HG03469 (cell line): ENCODE measurements around the gene SIRT7.
"Not testable (repeated sequence)": the region's sequence is repeated elsewhere in the genome, so short reads cannot be mapped to it uniquely, and the experiment has no call there.

Experiments
- ATAC-seq: cut with Tn5 transposase; IDR thresholded peaks from one replicate; pipeline ENCODE4 v1.9.1; 2021; ENCODE audit warnings: mild to moderate bottlenecking, moderate library complexity, moderate number of reproducible peaks; ENCODE audit not compliant: unreplicated experiment

Gene SIRT7

DNA sequence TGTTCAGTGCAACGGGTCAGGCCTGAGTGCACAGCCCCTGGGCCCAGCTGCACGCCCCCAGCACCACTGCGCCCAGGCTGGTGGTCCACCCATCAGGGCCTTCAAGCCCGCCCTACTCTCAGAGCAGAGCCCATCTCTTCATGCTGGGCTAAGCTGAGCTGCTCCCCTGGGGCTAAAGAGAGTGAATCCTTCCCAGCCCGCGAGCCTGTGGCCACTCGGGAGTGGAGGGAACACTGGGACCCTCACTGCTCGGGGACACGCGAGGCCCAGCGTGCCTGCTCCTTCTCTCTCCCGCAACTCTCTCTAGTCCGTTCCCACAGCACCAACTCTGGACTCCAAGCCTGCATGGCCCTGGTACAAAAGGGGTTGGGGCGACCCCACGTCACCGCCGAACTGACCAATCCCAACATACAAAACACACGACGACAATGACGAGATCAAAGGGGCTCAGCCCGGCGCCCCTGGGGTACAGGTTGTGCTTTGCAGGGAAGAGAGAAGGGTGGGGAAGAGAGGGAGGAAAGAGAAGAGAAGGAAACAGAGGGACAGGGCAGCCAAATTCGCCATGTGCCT, 4.1 kb upstream of the SIRT7 start:
- ATAC-seq = no peak

GRCh38 chr17:81921537-81921862, 3.5 kb upstream of the SIRT7 start:
- ATAC-seq = no peak

DNA sequence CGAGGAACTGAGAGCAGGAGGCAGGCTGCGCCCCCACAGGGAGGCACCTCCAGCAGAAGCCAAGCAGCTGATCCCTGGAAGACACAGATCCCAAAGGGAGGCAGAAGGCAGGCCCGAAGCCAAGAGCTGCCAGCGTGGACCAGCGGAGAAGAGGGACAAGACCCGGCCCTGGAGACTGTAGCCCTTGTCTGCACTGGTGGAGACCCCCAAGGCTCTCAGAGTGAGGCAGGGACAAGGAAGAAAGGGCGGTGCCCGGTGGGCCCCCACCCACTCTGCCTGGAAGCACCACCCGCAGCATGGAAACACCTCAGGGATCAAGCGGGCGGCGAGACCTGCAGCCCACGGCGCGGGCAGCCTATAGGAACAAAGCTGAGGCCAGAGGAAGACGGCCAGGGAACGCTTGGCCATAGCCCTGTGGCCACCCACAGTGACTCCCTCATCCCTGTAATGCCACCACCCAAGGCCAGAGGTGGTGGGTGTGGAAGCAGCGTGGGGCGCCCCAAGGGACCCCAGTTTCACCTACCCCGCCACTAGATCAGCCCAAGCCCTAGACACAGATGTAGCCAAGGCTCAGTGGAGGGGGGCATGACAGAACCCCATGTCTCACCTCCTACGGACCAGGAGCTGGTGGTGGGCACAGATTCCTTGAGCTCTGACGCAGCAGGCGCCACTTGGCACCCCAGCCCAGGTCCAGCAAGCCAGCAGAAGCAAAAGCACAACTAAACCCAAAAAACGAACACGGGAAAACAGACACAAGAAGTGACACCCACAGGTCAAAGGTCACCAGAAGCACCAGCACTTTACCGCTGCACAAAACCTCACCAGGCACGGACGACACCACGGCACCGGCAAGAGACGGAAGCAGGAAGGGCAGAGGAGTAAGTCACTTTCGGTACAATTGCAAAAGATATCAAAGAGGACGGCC, 2.9 kb upstream of the SIRT7 start:
- no peak for ATAC-seq

DNA sequence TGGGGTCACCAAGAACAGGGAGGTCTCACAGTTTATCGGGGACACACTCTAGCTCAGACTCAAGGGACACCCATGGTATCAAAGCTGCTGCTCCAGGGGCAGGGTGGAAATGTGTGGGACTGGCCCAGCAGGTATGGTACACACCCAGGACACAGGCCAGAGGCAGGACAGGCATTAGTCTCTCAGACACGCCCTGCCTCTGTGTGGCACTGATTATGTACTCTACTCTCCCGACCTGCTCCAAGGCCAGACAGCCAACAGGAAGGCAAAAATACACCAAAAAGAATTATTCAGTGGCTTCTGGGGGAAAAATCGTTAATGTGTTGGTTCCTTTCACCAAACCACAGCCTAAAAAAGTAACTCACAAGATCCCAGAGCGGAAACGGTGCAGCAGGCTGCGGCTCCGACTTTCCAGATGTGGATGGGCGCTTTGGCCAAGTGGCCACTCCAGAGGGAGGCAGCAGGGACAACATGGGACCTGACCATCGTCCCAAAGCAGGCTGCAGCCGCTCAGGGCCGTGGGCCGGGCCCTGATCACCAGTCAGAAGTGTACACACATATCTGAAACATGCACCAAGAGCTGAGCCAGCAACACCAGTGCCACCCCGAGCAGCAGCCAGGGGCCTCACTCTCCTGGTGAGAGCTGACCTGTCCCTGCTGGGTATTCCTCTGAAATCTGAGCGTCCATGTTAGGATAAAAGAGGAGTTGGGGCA, 1.0 kb upstream of the SIRT7 start:
- ATAC-seq = no peak

DNA sequence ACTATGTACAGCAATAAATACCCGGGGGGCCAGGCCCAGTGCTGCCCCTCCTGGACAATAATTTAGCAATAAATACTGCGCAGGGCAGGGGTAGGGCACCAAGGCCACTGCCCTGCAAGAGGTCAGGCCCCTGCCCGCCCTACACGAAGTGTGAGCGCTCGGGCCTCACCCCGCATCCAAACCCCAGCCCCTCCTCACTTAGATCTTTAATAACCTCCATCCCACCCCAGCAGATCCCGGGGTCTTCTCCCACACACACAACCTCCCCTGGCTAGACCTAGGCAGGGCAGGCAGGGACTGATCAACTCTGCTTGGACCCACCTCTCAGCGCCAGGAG, 325 bp upstream of the SIRT7 start:
- not testable (repeated sequence) for ATAC-seq

- ATAC-seq = no peak
These were observed 1.6 kb downstream of the SIRT7 start for GRCh38 chr17:81916234-81917001.

- ATAC-seq = no peak
These were observed 2.6 kb downstream of the SIRT7 start for GRCh38 chr17:81915331-81915730.

GRCh38 chr17:81914103-81914850, 3.7 kb downstream of the SIRT7 start:
- no peak for ATAC-seq

- ATAC-seq = no peak
These were observed 4.4 kb downstream of the SIRT7 start for GRCh38 chr17:81913394-81914102.

GRCh38 chr17:81912441-81913309, 5.3 kb downstream of the SIRT7 start:
- no peak for ATAC-seq

- ATAC-seq = no peak
These were observed 6.0 kb downstream of the SIRT7 start for GRCh38 chr17:81911969-81912368.

- no peak for ATAC-seq
These were observed 6.6 kb downstream of the SIRT7 start, which contains the start of gene PCYT2 for GRCh38 chr17:81911277-81911961. Gene PCYT2 (minus strand): TSS chr17:81911399. CDS start chr17:81911355, 44 bp downstream.

DNA sequence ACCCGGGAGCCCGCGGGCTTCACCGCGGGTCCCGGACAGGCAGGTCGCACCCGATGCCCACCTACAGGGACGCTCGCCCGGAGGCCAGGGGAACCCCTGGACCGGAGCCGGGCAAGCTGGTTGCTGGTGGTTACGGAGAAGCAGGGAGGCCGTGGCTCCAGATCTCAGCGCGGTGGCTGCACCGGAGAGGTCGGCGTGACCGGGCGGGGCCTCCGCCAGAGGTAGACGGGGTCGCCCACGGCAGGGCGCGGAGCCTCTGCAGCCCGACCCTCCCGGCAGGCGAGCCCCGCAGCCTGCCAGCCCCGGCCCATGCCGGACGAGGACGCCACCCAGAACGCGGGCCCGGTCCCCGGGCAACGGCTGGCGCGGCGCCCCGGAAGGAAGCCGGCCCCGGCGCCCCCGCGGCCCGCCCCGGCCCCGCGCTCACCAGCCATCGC, 7.1 kb downstream of the SIRT7 start:
- ATAC-seq = no peak

DNA sequence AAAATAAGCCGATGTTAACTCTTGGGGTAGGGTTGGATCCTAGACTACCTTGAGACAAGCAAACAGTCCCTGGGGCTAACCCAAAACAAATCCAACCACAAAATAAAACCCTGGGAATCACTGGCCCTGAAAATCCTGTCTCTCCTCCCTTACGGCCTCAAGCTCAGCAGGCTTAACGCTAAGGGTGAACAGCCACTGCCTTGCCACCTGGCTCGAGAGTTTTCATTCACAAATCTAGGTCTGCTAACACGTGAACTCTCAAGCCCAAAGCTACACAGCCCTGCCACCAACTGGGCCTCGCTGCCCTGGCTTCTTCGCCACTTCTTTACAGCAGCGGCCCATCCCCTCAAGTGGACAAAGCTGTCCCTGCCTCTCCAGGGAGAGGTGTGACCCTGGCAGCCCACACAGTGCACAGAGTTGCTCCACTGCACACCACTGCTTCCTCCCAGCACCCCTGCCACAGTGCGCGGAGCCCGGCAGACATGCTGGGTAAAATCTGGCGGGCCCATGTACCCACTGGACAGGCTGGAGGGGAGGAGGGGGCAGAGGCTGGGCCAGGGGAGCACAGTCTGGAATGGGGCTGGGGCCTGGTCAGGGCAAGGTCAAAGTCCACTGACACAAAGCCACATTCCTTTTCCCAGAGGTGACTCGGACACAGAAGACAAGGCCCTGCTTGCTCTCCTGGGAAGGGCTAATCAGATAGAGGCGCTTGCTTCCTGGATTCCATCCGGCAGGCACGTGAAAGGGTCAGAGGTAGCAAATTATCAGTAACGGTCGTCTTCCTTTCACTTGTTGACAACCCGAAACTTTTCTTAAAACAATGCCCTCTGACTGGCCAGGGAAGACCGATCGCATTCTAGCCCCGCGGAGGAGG, 7.8 kb downstream of the SIRT7 start:
- ATAC-seq = no peak

DNA sequence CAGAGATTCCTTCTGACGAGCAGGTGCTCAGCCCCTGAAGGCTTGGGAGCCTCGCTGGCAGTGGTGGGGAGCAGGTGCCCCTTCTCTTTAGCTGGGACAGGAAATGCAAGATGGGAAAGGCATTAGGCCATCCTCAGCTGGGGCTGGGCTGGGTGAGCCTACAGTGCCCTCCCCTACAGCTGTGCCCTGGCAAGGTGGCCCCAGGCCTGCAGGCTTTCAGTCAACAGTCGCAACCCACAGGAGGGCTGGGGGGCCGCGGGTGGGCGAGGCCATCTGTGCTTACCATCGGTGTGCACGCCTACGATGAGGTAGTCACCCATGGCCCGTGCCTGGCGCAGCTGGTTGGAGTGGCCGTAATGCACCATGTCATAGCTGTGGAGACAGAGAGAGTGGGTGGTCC, 8.7 kb downstream of the SIRT7 start:
- ATAC-seq = no peak

- no peak for ATAC-seq
These were observed 9.2 kb downstream of the SIRT7 start for GRCh38 chr17:81908793-81909192.
